Eye (tissue), 1 donor: ENCODE data around the gene NCLN.
"Not testable (repeated sequence)": the region's sequence is repeated elsewhere in the genome, so short reads cannot be mapped to it uniquely, and the experiment has no call there.

Experiments used
- DNase-seq: peaks from one replicate; pipeline ENCODE4 v3.0.0-alpha.2; 2015

The NCLN gene

GRCh38 chr19:3202346-3202745 lies 16.6 kb downstream of the NCLN start:
- DNase-seq, result no peak

GRCh38 chr19:3202895-3203294 lies 17.2 kb downstream of the NCLN start:
- not testable (repeated sequence) for DNase-seq

GRCh38 chr19:3203805-3204645 lies 18.3 kb downstream of the NCLN start:
- no peak for DNase-seq

GRCh38 chr19:3204646-3205275 lies 19.0 kb downstream of the NCLN start:
- DNase-seq, result no peak

GRCh38 chr19:3206216-3206953 lies 20.7 kb downstream of the NCLN start:
- DNase-seq, result no peak

- DNase-seq, result no peak
These were observed 21.9 kb downstream of the NCLN start for GRCh38 chr19:3207461-3208242.

GRCh38 chr19:3208317-3209207 lies 22.8 kb downstream of the NCLN start:
- DNase-seq, result no peak

- peak; percentile 60 for DNase-seq
These were observed 24.8 kb downstream of the NCLN start for GRCh38 chr19:3210347-3211017.

- DNase-seq, result no peak
These were observed 25.5 kb downstream of the NCLN start for GRCh38 chr19:3211191-3211590.

- DNase-seq, result no peak
These were observed 27.4 kb downstream of the NCLN start for GRCh38 chr19:3213159-3213558.

- DNase-seq, result no peak
These were observed 31.1 kb downstream of the NCLN start for GRCh38 chr19:3216874-3217273.

- DNase-seq, result no peak
These were observed 34.8 kb downstream of the NCLN start for GRCh38 chr19:3220576-3220975.

- DNase-seq, result not testable (repeated sequence)
These were observed 35.8 kb downstream of the NCLN start for GRCh38 chr19:3221576-3221975.

- DNase-seq, result no peak
These were observed 37.0 kb downstream of the NCLN start for GRCh38 chr19:3222709-3223108.

- DNase-seq, result peak; percentile 80
These were observed 38.8 kb downstream of the NCLN start, which contains the start of gene CELF5 for GRCh38 chr19:3224346-3225168. CELF5 (plus strand) TSS chr19:3224661; CDS start chr19:3224740, 79 bp downstream.

- peak; percentile 37 for DNase-seq
These were observed 39.4 kb downstream of the NCLN start for GRCh38 chr19:3225169-3225485.

GRCh38 chr19:3225677-3226093 lies 40.0 kb downstream of the NCLN start:
- peak; percentile 27 for DNase-seq

- DNase-seq, result no peak
These were observed 41.4 kb downstream of the NCLN start for GRCh38 chr19:3227054-3227626.

- no peak for DNase-seq
These were observed 43.6 kb downstream of the NCLN start for GRCh38 chr19:3229346-3229743.
